Inferior parietal cortex (tissue), 1 donor: ENCODE results near the gene ZMYND8.

Experiments used
- DNase-seq: peaks from one replicate; pipeline ENCODE4 v3.0.0-alpha.2; 2016; ENCODE audit errors: extremely low spot score

ZMYND8 gene

DNA sequence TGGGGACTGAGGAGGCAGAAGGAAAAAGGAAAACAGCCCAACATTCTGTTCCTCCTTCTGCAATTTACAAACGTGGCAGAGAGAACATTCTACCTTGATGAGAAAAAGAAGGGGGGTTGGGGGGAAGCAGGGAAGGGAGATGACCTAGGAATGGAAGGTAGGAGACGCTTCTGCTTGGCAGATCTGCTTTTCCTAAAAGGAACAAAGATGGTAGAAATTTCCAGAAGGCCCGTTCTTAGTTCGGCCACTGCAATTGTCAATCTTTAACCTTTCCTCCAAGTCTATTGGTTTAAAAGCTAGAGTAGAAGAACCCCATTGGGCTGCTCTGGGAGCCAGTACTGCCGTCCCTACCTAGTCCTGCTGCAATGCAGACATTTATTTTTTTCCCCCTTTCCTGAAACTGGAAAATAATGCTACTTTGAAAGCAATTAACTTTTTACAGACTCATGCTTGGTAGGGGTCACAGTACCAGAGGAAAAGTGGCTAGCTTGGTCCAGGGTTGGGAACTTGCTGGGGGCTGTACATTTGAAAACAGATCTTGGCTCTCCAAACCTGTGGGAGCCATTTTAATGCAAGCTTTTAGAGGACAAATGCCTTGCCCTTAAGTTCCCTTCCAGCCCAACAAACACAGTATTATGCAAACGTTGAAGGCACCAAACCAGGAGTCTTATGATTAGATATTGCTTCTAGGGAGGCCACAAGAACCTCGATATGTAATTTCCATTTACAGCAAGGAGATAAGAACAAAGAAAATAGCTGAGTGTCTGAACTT lies 2.6 kb downstream of the ZMYND8 start:
- DNase-seq: peak; percentile 72

DNA sequence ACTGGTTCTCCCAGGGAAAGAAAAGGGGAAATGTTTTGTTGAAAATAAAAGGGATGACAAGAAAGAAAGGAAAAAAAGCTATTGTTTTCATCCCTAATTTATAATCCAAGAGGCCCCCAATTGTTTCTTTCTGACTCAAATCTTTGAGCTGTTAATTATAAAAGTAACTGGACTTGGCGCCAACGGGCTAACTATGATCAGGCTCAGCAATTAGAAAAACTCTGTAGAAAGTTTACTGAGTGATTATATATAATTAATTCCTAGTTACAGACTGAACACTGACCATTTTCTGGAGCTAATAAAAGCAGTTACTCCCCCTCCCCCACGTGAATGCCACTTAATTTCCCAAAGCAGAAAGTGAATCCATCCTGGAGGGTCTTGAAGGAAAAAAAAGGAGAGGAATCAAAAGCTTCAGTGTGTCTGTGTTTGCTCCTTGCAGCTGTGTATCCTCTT lies 3.2 kb downstream of the ZMYND8 start:
- peak; percentile 57 for DNase-seq

DNA sequence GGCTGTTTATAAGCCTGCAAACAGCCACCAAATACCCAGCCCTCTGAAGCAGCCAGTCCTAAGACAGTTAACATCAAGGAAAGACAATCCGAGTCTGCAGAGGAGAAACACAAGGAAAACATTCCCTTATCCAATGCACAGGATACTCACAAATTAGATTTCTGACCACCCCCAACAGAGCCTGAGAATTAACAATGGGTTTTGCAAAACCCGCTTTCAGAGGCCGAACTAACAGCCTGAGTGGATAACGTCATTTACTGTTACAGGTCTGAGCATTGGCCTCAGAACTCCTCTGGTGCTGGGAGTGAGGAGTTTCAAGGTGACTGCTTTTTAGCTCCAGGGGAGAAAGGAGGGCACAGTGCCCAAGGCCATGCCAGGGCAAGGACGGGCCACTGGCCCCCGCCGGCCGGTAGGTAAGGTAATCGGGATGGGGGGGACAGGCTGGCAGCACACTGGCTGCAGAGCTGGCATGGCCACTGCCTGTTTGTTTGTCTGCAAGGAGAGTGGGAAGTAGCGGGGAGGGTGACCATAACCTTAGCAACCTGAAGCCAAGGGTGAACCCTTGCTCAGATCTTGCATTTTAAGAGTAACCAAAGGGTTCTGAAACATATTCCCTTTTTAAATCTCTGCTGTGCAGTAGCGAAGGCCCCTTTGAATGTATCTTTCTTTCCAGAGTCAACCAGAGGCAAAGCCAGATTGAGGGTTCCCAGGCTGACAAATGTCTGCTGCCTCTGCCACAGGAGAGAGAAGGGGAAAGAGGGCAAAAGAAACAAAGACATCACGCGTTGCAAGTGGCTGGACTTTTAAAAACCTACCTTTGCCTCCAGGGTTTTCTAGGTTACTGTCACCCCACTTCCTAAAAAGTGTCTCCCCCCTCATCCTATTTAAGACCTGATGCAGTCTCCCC lies 3.9 kb downstream of the ZMYND8 start:
- DNase-seq: peak; percentile 73

DNA sequence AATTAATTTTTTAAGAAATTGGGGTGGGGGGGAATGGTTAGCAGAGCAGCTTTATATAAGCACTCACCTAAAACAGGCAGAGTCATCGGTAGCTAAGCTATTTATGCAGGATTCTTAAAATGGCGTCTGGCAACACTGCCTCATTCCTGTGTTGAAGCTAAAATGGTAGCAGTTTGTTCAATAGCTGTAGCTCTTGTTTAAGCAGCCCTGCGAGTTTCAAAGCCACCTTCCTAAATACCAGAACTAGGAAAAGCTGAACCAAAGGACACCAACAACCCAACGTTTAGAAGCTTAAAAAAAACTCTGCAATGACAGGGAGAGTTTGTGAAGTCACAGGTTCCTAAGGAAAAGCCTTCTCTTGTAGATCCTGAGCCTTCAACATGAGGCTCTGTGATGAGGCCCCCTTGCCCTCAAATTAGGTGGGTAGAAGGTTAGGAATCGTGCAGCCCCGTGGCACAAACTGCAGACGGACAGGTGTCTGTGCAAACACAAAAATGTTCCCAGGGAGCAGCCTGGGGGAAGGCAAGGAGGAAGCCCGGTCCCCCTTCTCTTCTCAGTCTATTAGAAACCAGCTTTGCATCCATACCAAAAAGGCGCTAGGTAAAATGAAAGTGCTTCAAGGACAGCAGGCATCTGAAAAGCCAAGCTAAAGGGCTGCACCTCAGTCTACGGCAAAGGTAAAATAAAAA lies 4.7 kb downstream of the ZMYND8 start:
- DNase-seq: peak; percentile 83

DNA sequence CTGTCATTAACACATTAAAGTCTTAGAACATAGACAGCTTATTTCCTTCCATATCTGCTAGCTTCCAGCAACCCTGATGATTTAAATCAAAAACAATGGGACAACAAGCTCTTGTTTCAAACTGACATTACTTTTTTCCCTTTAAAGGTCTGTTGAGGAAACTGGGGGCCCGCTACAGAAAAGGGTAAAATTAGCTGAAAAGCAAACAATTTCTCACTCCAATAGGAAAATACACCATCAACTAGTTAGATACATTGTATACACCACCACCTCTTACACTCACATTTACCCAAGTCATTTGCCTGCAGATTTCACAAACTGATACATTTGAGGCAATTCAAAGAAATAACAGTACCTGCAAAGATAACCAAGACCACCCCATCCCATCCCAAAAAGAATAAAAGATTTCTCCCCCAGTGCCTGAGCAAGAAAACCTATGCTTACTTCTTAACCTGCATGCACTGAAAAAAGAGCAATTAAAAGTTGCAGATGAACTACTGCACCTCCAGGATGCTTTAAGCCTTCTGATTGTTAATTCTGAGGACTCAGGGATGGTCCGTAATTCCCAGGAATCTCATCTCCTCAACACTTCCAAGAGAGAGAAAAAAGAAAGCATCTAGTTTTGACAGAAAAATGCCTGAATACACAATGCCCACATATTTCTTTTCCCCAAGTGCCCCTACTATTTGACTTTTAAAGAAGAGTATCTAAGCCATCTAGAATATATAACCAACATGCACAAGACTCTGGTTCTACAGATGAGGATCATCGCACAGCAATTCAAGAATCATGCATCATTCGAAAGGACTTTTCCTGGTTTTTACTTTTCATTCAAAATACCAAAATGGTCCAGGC lies 5.6 kb downstream of the ZMYND8 start:
- peak; percentile 69 for DNase-seq

DNA sequence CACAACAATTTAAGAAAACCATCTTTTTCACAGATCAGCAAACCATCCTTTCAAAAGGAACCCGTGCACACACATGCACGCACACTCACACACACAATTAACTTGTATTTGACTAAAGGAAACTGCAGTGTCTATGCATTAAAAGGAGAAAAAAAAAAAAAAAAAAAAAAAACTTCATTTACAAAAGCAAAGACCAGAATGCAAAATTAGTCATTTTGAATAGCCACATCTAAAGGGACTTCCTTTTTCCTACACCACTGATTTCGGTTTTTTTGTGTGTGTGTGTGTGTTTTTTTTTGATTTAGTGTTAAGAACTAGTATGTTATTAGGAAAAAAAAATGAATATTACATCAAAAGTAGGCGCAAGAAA lies 6.3 kb downstream of the ZMYND8 start:
- no peak for DNase-seq

DNA sequence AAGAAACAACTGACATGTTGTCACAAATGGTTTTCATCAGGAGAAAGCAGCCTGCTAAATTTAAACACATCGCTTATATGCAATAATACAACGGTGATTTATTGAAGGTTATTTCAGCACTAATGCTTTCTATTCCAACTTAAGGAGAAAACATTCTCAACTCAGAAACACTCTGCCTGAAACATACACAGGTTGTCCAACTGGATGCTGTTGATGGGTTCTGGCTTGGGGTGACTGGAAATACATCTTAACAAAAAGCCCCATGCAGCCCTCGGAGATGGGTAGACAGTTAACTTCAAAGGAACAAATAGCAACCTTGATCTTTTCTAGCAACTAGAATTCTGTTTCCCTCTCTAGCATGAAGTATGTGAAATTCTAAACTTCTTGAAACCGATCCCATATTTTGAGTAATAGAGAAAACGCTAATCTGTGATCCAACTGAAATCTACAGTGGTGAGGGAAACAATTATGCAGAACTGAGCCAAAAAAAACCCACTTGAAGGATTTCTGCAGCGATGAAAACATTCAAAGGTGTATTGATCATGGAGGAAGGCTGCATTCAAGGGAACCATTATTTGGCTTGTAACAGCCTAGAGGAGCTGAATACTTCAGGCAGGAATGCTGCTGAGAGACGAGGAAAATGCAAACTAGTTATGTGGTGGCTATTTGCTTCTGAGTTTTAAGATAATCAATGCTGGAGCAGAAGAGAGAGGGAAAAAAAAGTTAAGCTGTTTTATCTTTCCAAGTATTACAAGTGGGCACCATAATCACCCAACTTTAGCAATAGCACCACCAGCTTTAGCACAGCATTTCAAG lies 6.9 kb downstream of the ZMYND8 start:
- peak; percentile 62 for DNase-seq

DNA sequence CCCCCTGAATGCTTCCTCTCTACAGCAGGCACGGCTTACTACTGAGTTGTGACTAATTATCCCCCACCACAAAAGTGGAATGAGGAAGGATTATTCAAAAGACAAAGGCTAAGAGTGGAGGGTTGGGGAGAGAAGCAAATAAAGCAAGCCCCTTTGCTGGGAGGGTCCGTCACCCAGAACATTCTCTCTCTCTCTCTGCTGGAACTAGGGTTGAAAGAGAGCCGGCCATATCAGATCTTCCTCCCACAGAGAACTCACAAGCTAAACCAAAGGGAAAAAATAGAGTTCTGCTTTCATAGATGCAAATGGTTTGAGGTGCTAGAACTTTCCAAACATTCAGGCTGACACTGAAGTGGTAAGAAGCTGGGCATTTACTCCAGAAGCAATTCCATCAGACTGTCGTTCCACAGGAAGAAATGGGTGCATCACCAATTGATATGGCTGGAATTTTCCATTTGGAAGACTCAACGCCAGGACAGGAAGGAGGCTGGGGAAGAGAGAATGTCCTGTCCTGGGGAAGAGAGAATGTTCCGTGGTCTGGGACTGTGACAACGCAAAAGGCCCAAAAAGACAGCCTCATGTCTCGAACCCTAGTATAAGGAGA lies 7.9 kb downstream of the ZMYND8 start:
- peak; percentile 68 for DNase-seq

DNA sequence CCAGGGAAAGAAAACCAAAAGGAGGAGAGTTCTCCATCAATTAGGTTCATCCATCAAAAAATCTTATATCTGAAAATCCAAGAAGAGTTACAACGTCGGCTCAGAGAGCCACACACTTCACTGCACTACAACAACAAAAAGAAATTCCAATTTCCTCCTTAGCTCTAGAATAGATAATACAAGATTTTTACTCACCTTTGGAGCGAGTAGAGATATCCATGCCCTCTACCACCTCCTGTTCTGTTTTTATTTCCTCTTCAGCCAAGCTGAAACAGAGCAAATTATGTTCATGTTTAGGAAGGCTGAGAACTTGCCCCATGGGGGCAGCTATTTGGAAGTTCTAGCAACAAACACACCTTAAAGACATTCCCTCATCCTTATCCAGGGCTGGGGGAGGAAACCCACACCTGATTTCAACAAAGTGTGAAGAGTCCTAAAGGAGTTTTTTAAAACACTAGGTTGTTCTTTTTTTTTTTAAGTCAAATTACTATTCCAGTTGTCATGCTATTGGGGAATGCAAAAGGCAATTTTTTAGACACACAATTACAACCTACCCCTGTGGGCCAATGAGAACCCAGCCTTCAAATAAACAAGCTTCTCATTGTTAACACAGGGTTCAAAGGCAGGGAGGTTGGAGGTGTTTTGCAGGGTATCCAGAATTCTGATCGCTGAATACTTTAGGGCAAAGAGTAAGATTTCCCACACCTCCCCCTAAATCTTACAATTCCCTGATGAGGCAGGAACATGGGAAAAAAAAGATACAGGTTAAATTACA lies 8.7 kb downstream of the ZMYND8 start:
- DNase-seq: peak; percentile 38

DNA sequence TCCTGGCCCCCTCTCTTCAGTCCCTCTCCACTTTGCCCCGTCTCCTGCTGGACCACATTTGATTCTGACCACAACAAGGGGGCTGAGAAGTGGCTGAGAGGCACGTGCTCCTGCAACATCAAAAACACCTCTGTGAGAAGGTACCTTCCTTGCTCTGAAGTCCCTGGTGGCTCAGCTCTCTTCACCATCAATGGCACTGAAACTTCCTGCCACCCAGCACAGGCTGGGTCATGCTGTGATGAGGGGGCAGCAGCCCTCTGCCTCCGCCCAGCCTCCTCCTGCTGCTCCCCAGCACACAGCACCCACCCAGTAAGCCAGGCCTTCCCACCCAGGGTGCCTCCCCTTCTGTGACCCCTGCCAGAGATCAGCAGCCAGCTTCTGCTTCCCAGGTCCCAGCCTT lies 10.3 kb downstream of the ZMYND8 start:
- no peak for DNase-seq

DNA sequence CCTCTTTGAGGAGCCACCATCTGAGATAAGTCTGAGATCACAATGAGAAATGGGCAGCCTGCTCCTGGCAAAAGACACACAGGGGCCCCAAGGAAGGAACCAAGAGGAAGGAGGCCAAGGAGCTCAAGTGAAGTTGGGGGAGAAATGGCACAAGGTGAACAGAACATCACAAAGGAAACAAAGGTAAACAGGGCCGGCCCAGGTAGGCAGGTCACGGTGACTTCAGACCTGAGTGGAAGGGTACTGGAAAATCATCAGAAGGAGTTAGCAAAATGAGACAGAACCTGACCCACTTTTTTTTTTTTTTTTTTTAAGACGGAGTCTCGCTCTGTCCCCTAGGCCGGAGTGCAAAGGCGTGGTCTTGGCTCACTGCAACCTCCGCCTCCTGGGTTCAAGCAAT lies 11.3 kb downstream of the ZMYND8 start:
- DNase-seq: no peak

DNA sequence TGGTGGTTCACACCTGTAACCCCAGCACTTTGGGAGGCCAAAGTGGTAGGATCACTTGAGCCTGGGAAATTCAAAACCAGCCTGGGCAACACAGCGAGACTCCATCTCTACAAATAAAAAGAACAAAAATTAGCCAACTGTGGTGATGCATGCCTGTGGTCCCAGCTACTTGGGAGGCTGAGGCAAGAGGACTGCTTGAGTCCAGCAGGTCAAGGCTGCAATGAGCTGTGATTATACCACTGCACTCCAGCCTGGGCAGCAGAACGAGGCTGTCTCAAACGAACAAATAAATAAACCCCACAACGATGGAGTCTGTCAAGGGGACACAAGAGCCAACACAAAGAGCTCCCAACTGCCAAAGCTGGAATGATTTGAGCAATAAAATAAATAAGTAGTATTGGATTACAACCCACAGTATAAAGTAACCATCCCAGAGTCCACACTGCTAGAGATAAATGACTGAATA lies 13.5 kb downstream of the ZMYND8 start:
- DNase-seq: no peak

DNA sequence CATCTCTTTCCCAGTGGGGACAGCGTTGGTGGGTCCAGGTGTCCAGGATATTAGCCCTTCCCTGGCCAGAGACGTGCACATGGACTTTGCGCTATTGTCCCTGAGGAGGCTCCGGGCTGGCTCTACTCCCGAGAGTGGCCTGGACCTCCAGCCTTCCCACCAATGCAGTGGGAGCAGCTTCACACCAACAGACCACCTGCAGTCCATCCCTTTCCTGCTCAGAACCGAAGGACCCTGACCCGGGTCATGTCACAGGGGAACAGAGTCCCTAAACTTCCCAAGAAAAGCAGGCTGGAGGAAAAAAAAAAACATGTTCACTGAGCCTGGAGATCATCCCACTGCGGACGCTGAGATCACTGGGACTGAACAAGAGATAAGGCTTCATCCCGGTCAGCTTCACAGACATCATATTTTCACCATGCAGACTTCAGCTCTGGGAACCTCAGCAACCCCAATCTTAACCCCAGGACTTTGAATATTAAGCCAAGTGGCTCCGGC lies 18.3 kb downstream of the ZMYND8 start:
- no peak for DNase-seq

DNA sequence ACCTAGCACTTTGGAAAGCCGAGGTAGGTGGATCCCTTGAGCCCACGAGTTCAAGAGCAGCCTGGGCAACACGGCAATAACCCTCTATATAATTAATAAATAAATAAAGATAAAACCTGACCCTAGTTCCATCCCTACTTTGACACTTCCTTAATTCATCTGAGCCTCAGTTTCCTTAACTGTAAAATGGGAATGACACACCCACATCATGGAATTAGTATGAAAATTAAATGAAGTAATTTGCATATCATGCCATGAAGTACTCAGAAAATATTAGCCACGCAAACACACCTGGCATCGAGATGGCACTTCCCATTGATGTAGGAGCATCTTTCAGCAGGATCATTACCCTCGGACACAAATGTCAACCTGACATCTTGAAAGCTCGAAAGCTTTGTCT lies 19.1 kb downstream of the ZMYND8 start:
- DNase-seq: no peak

DNA sequence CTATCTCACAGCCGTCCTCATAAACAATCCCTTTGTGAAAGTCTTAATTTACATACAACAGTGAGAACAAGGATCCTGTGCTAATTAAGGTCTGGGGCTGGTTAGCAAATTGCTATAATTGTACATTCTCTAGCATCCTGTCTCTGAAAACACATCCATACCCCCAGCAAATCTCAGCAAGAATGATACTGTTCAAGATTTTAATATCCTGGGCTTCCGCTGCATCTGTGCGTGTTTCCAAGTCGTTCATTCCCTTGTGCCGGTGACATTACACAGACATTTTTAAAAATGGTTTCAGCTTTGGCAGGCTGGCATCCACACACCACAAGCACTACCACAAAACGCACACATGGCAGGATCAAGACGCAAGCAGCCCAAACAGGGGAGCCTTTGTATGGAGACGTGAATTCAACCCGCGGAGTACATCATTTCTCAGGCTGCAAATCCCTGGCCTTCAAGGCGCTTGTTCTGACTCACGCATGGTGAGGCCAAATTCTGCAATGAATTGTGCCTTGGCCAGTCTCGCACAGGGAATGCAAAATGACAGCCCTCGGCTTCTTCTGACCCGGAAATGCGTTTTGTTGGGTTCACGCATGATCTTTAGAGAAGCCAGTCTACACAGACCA lies 20.3 kb downstream of the ZMYND8 start:
- DNase-seq: peak; percentile 74

DNA sequence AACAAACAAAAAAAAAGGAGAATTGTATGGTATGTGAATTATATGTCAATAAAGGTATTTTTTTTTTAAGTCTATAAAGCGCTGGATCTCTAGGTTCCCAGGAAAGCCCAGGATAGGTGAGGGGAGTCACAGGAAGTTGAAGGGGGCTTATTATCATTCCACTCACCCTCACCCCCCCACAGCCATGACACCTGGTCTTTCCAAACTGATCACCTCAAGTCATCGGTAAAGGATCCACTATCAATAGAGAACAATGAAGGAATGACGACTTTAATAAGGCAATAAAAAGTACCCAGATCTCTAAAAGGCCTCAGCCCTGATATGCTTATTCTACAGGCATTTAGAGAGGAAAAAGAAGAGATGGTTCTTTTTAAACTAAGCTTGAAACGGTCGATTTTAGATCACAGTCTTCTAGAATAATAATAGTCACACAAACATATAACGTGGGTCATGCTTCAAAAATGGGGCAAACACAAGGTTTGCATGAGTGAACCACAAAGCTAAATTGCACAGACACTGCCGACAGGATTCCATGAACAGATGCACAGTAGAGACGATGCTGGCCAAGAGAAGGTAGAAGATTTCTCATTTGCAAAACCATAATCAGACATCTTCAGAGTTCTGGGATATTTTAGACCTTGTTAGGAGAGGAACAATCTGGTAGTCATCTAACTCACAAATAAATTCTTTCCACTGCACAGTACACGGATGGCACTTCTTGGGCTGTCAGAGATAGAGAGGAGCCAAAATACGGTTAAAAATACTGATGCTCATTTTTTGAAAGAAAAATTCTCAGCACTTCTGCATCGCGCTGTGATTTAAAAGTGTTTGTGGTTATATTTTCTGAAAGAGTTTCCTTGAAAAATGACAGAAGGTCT lies 21.0 kb downstream of the ZMYND8 start:
- DNase-seq: peak; percentile 74

DNA sequence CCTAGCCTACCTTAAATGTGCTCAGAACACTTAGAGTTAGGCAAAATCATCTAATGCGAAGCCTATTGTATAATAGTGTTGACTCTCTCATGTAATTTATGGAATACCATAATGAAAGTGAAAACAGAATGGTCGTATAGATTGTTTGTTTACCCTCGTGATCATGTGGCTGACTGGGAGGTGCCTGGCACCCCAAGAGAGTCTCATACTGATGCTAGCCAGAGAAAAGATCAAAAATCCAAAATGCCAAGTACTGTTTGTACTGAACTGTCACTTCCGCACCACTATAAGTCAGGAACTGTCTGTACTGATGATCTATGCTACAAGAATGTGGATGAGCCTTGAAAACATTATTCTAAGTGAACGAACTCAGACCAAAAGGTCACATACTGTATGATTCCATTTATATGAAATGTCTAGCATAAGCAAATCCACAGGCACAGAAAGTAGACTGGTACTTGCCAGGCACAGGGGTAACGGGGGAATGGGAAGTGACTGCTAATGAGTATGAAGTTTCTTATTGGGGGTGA lies 22.4 kb downstream of the ZMYND8 start:
- DNase-seq: peak; percentile 70
